A549 (cell line): ENCODE measurements around the gene ADD3. TPM values are rescaled to one million over a fixed set of nuclear protein-coding genes. Genes with fewer than 3 reads are reported as not detected.

Experiments used
- ATAC-seq, 2 experiments: fragments of 200-7000 bp in 1 of 2; fragments of >200 bp in 1 of 2; cut with Nextera tagmentation in 1 of 2; cut with Tn5 transposase in 1 of 2; 3 replicates each; pipeline versions ENCODE4 v1.8.0 to v1.9.1; 2018 to 2020; ENCODE audit warnings: mild to moderate bottlenecking in 1 of 2, moderate library complexity in 1 of 2
- CTCF ChIA-PET: fragments of 300-600 bp; sonication (Branson Sonifier 250); formaldehyde crosslinking; extraction: SDS; loops from one replicate; lab custom pipeline; 2021; ENCODE audit warnings: antibody characterized with exemption, inconsistent platforms; lab: Yijun Ruan, JAX
- POLR2A ChIA-PET: fragments of 350-600 bp; formaldehyde crosslinking; extraction: SDS; loops from one replicate; lab custom pipeline; 2021; ENCODE audit warnings: antibody characterized with exemption, inconsistent platforms; lab: Yijun Ruan, JAX
- DNase-seq, 2 experiments: peaks; one replicate each; pipeline versions ENCODE4 v3.0.0 to v3.0.0-alpha.2; 2011 to 2016; ENCODE audit warnings: low read depth in 1 of 2, low spot score in 1 of 2
- FAIRE-seq: peaks from 2 replicates; lab custom pipeline; 2011; peaks lifted over from hg19 to GRCh38; lab: Jason Lieb, UNC
- H3K27ac ChIP-seq, 2 experiments: fragments of >200 bp; sonication (Bioruptor Twin); formaldehyde crosslinking; 3 replicates each; pipeline ENCODE4 v1.5.1; 2016 to 2017
- H3K4me1 ChIP-seq: fragments of >200 bp; sonication (Bioruptor Twin); formaldehyde crosslinking; 3 replicates; pipeline ENCODE4 v1.6.1; 2016
- H3K4me2 ChIP-seq: fragments of >200 bp; sonication (Bioruptor Twin); formaldehyde crosslinking; 3 replicates; pipeline ENCODE4 v1.6.1; 2016
- H3K4me3 ChIP-seq: fragments of >200 bp; sonication (Bioruptor Twin); formaldehyde crosslinking; 3 replicates; pipeline ENCODE4 v1.5.1; 2016
- H3K9me3 ChIP-seq: fragments of >200 bp; sonication (Bioruptor Twin); formaldehyde crosslinking; 3 replicates; pipeline ENCODE4 v1.6.1; 2016
- CBX8 ChIP-seq: fragments of 200-600 bp; sonication (generic); IDR thresholded peaks from 2 replicates; pipeline ENCODE4 v1.6.1; 2016
- CEBPB ChIP-seq, 2 experiments: fragments of >200 bp in 1 of 2; sonication (Bioruptor Twin) in 1 of 2; formaldehyde crosslinking in 1 of 2; IDR thresholded peaks; 2 replicates each; pipeline ENCODE4 v1.6.1; 2012 to 2016
- CHD2 ChIP-seq: fragments of 150-350 bp; IDR thresholded peaks from 2 replicates; pipeline ENCODE4 v1.6.1; 2014; ENCODE audit warnings: low read length; ENCODE audit not compliant: partially characterized antibody
- CTCF ChIP-seq: fragments of >200 bp; sonication (Bioruptor Twin); formaldehyde crosslinking; IDR thresholded peaks from 3 replicates; pipeline ENCODE4 v1.5.1; 2016
- HEYL ChIP-seq: fragments of 250-450 bp; sonication (Bioruptor Pico); IDR thresholded peaks from 2 replicates; pipeline ENCODE4 v1.8.0; 2021; ENCODE audit warnings: mild to moderate bottlenecking, moderate library complexity
- HOXA7 ChIP-seq: fragments of 250-450 bp; sonication (Bioruptor Pico); IDR thresholded peaks from 2 replicates; pipeline ENCODE4 v1.5.0; 2020; ENCODE audit warnings: mild to moderate bottlenecking, moderate library complexity
- HOXB5 ChIP-seq: fragments of 250-450 bp; sonication (Bioruptor Pico); IDR thresholded peaks from 2 replicates; pipeline ENCODE4 v1.5.0; 2020; ENCODE audit warnings: mild to moderate bottlenecking, moderate library complexity
- JUNB ChIP-seq: fragments of >200 bp; sonication (Bioruptor Twin); formaldehyde crosslinking; IDR thresholded peaks from 2 replicates; pipeline ENCODE4 v1.6.1; 2016
- MAFK ChIP-seq: fragments of 450-650 bp; IDR thresholded peaks from 2 replicates; pipeline ENCODE4 v1.6.1; 2014; ENCODE audit not compliant: partially characterized antibody
- MYC ChIP-seq: IDR thresholded peaks from 2 replicates; pipeline ENCODE4 v1.6.1; 2012; ENCODE audit warnings: mild to moderate bottlenecking, inconsistent platforms, low read length, improper control_type of control experiment, borderline replicate concordance
- NFE2L2 ChIP-seq: fragments of 150-350 bp; conservative IDR thresholded peaks from 2 replicates; pipeline ENCODE4 v1.6.1; 2014; ENCODE audit warnings: low read length
- NPAS2 ChIP-seq: fragments of 250-450 bp; sonication (Bioruptor Pico); IDR thresholded peaks from 2 replicates; pipeline ENCODE4 v1.8.0; 2022; ENCODE audit warnings: mild to moderate bottlenecking, moderate library complexity, borderline replicate concordance
- NR3C1 ChIP-seq: fragments of >200 bp; sonication (Bioruptor Twin); formaldehyde crosslinking; IDR thresholded peaks from 3 replicates; pipeline ENCODE4 v1.6.1; 2017
- PHF8 ChIP-seq: fragments of 200-600 bp; sonication (generic); IDR thresholded peaks from 2 replicates; pipeline ENCODE4 v1.6.1; 2016; ENCODE audit warnings: low read depth, mild to moderate bottlenecking, antibody characterized with exemption, moderate library complexity, borderline replicate concordance
- POLR2A ChIP-seq: IDR thresholded peaks from 2 replicates; pipeline ENCODE4 v1.6.1; 2012; ENCODE audit warnings: mild to moderate bottlenecking, low read length
- POLR2AphosphoS2 ChIP-seq: conservative IDR thresholded peaks from 2 replicates; pipeline ENCODE4 v1.6.1; 2012; ENCODE audit warnings: low read length, improper control_type of control experiment, inconsistent platforms
- RAD21 ChIP-seq, 2 experiments: fragments of >200 bp in 1 of 2; sonication (Bioruptor Twin) in 1 of 2; formaldehyde crosslinking in 1 of 2; IDR thresholded peaks in 1 of 2; conservative IDR thresholded peaks in 1 of 2; 2 replicates in 1 of 2; 3 replicates in 1 of 2; pipeline ENCODE4 v1.6.1; 2012 to 2018; ENCODE audit warnings: inconsistent platforms in 1 of 2
- RFX5 ChIP-seq: fragments of 450-650 bp; IDR thresholded peaks from 2 replicates; pipeline ENCODE4 v1.7.1; 2014; ENCODE audit warnings: antibody characterized with exemption, mild to moderate bottlenecking, moderate library complexity
- SMC3 ChIP-seq: fragments of >200 bp; sonication (Bioruptor Twin); formaldehyde crosslinking; IDR thresholded peaks from 3 replicates; pipeline ENCODE4 v1.6.1; 2018; ENCODE audit warnings: inconsistent platforms
- SREBF2 ChIP-seq: fragments of 450-650 bp; IDR thresholded peaks from 2 replicates; pipeline ENCODE4 v1.6.1; 2014; ENCODE audit warnings: mild to moderate bottlenecking, moderate library complexity
- TFCP2L1 ChIP-seq: fragments of 250-450 bp; sonication (Bioruptor Pico); IDR thresholded peaks from 2 replicates; pipeline ENCODE4 v1.5.0; 2021; ENCODE audit warnings: mild to moderate bottlenecking
- TP53 ChIP-seq: fragments of 250-450 bp; sonication (Bioruptor Pico); IDR thresholded peaks from 2 replicates; pipeline ENCODE4 v1.5.0; 2021; ENCODE audit warnings: mild to moderate bottlenecking, moderate library complexity
- USF2 ChIP-seq: fragments of 450-650 bp; IDR thresholded peaks from 2 replicates; pipeline ENCODE4 v1.6.1; 2014; ENCODE audit warnings: antibody characterized with exemption
- ZNF302 ChIP-seq: fragments of 250-450 bp; sonication (Bioruptor Pico); IDR thresholded peaks from 2 replicates; pipeline ENCODE4 v1.9.0; 2021; ENCODE audit warnings: inconsistent platforms, mild to moderate bottlenecking, moderate library complexity
- WGBS: methylation state at CpG from one replicate; pipeline ENCODE4 v1.1.6; 2017; ENCODE audit errors: missing lambda C conversion rate; 5-methylcytosine and 5-hydroxymethylcytosine counted together
- polyA plus RNA-seq, 4 experiments: library from polyadenylated mRNA; depleted of rRNA in 3 of 4; stranded (reverse); fragments of >200 nt; fragmentation: RNase III in 1 of 4; extraction: RNeasy Plus Mini Kit Qiagen cat#74134 plus additional on column Dnase treatment in 1 of 4; gene quantifications; 2 replicates in 3 of 4; 3 replicates in 1 of 4; pipeline ENCODE4 v1.2.3, GENCODE V29; 2011 to 2017
- TF ChIP-seq, protein P1 (sequence below): fragments of 200-600 bp; sonication (generic); IDR thresholded peaks from 2 replicates; pipeline ENCODE4 v1.6.1; 2016; ENCODE audit warnings: antibody characterized with exemption, mild to moderate bottlenecking, moderate library complexity
- TF ChIP-seq, protein P2 (sequence below): IDR thresholded peaks from 2 replicates; pipeline ENCODE4 v1.6.1; 2012

The ADD3 gene
- polyA plus RNA-seq, 2 of the 4 experiments (the other 2 are of a cell fraction), result 9.8 to 48.2 TPM

DNA sequence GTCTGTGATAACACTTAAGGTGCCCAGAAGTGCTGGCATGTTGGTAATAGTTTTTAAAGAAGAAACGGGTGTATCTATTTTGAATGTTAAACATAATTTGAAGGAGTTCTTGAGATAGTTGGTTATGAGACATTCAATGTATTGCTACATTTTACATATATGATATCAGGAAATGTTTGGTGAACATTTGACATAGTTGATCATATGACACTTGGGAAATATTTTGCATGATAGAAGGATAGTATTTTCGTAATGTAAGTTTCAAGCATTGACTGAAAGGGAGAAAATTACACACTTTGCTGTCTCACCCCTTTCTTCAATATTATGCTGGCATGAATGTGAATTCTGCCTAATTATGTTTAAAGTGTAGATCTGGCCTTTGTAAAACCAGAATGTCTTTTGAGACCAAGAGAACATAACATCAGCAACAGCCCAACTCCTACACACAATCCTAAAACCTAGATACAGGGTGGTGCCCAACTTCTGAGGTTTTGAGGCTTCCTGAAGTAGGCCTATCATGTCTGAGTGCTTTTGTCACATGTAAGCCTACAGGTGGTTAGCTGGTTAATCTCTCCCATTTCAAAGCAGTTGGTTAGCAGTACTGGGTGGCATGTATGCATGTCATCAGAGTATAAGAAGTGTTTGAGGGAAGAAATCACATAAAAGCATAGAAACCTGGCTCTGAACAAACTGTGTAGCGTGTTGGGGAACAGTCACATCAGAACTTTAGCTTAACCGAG lies 2.1 kb downstream of the ADD3 start:
- ChIA-PET CTCF (interaction anchor here (0.5 to 1.7 kb wide), 2 partner anchors 126 to 171 kb away, joined by 3 to 8 read pairs; no protein-coding TSS in a partner anchor), POLR2A (no interaction called here)
- no peak for TF ChIP-seq CHD2
- no peak for TF ChIP-seq TFCP2L1 (CRISPR knock-in tag)
- no peak for TF ChIP-seq POLR2AphosphoS2
- TF ChIP-seq, protein P1, sequence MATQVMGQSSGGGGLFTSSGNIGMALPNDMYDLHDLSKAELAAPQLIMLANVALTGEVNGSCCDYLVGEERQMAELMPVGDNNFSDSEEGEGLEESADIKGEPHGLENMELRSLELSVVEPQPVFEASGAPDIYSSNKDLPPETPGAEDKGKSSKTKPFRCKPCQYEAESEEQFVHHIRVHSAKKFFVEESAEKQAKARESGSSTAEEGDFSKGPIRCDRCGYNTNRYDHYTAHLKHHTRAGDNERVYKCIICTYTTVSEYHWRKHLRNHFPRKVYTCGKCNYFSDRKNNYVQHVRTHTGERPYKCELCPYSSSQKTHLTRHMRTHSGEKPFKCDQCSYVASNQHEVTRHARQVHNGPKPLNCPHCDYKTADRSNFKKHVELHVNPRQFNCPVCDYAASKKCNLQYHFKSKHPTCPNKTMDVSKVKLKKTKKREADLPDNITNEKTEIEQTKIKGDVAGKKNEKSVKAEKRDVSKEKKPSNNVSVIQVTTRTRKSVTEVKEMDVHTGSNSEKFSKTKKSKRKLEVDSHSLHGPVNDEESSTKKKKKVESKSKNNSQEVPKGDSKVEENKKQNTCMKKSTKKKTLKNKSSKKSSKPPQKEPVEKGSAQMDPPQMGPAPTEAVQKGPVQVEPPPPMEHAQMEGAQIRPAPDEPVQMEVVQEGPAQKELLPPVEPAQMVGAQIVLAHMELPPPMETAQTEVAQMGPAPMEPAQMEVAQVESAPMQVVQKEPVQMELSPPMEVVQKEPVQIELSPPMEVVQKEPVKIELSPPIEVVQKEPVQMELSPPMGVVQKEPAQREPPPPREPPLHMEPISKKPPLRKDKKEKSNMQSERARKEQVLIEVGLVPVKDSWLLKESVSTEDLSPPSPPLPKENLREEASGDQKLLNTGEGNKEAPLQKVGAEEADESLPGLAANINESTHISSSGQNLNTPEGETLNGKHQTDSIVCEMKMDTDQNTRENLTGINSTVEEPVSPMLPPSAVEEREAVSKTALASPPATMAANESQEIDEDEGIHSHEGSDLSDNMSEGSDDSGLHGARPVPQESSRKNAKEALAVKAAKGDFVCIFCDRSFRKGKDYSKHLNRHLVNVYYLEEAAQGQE, result no peak
- no peak for TF ChIP-seq HOXA7 (CRISPR knock-in tag)
- TF ChIP-seq RFX5, result no peak
- TF ChIP-seq PHF8, result no peak
- TF ChIP-seq HOXB5 (CRISPR knock-in tag), result no peak
- no peak for TF ChIP-seq HEYL (CRISPR knock-in tag)
- TF ChIP-seq MYC, result no peak
- no peak for TF ChIP-seq NPAS2 (CRISPR knock-in tag)
- no peak for TF ChIP-seq CBX8
- TF ChIP-seq POLR2A, result no peak
- ATAC-seq, result no peak
- H3K4me3 ChIP-seq, result no peak overlapping the region
- H3K27ac ChIP-seq, result no peak overlapping the region
- no peak for DNase-seq
- no peak overlapping the region for H3K4me2 ChIP-seq
- H3K9me3 ChIP-seq, result no peaks in the 10 kb centered on the region
- FAIRE-seq, result no peak
- WGBS, result 83% methylated on average over 4 of the region's 4 CpGs
- H3K4me1 ChIP-seq, result peaks cover 28% of the 10 kb centered on the region

- FAIRE-seq, result no peak
- Histone ChIP-seq H3K4me3 (no peak overlapping the region), H3K27ac (no peak overlapping the region), H3K9me3 (no peaks in the 10 kb centered on the region), H3K4me2 (no peak overlapping the region), H3K4me1 (peaks cover 28% of the 10 kb centered on the region)
- ATAC-seq, result no peak
- WGBS, result 51% methylated on average over 2 of the region's 2 CpGs
- no peak for DNase-seq
- ChIA-PET POLR2A (interaction anchor here (0.6 kb wide), 1 partner anchor 14 kb away, joined by 5 read pairs; no protein-coding TSS in a partner anchor), CTCF (interaction anchor here (0.5 to 1.7 kb wide), 2 partner anchors 126 to 172 kb away, joined by 3 to 8 read pairs; no protein-coding TSS in a partner anchor)
- TF ChIP-seq SREBF2 (no peak), MAFK (peak; percentile 19)
These were observed 2.9 kb downstream of the ADD3 start for GRCh38 chr10:110010486-110011378.

- ATAC-seq, result no peak
- CTCF ChIA-PET, result interaction anchor here (1.7 to 5.1 kb wide), 2 partner anchors 127 to 129 kb away, joined by 8 to 51 read pairs; no protein-coding TSS in a partner anchor
- Histone ChIP-seq H3K9me3 (no peaks in the 10 kb centered on the region), H3K4me3 (no peak overlapping the region), H3K4me1 (peaks cover 20% of the 10 kb centered on the region)
- no peak for FAIRE-seq
- WGBS, result 84% methylated on average over 3 of the region's 3 CpGs
- TF ChIP-seq USF2 (no peak), RFX5 (no peak), ZNF302 (CRISPR knock-in tag) (no peak), RAD21 (conservative IDR thresholded peaks at IDR 0.05 in 1 of 2, IDR thresholded peaks at IDR 0.05 in 1 of 2) (no peak), JUNB (no peak), NR3C1 (no peak), POLR2AphosphoS2 (no peak), SMC3 (no peak), CTCF (no peak), NFE2L2 (no peak), CEBPB (IDR thresholded peaks at IDR 0.05) (no peak), TP53 (no peak), POLR2A (no peak)
- TF ChIP-seq, protein P2, sequence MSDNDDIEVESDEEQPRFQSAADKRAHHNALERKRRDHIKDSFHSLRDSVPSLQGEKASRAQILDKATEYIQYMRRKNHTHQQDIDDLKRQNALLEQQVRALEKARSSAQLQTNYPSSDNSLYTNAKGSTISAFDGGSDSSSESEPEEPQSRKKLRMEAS, result no peak
- TF ChIP-seq, all 56 proteins: peak for 0
- Histone ChIP-seq H3K4me2 (no peak overlapping the region), H3K27ac (no peak overlapping the region)
- POLR2A ChIA-PET, result no interaction called here
- DNase-seq, result no peak
These were observed 3.9 kb downstream of the ADD3 start for GRCh38 chr10:110011681-110012080.
